NCI-H187 treated with DMSO at 0.1 percent for 48 hours (cell line): ENCODE data around the gene GRK4.
"Not testable (repeated sequence)": the region's sequence is repeated elsewhere in the genome, so short reads cannot be mapped to it uniquely, and the experiment has no call there.

ENCODE experiments used
- DNase-seq: peaks from one replicate; lab custom pipeline; 2025; lab: John Stamatoyannopoulos, UW

Gene GRK4

DNA sequence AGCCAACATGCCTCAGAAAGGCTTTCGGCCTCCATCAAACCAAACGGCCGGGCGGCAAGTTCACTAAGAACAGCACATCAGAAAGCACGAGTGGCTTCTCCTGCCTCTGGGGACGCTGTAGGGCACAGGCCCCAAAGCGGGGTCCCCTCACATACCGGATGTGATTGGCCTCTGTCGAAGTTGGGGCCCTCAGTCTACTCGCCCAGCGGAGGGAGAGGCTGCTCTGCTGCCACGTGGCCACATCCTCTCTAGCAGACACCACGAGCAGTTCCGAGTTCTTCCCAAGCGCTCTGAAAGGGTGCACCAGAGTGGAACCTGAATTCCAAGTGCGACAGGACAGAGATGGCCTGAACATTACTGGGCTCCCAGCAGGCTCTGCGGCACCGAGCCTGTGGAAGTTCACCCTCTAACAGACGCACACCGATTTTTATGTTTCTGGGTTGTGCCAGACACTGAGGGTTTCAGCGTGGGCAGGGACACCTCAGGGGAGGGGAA lies 21.3 kb upstream of the GRK4 start:
- DNase-seq: no peak

DNA sequence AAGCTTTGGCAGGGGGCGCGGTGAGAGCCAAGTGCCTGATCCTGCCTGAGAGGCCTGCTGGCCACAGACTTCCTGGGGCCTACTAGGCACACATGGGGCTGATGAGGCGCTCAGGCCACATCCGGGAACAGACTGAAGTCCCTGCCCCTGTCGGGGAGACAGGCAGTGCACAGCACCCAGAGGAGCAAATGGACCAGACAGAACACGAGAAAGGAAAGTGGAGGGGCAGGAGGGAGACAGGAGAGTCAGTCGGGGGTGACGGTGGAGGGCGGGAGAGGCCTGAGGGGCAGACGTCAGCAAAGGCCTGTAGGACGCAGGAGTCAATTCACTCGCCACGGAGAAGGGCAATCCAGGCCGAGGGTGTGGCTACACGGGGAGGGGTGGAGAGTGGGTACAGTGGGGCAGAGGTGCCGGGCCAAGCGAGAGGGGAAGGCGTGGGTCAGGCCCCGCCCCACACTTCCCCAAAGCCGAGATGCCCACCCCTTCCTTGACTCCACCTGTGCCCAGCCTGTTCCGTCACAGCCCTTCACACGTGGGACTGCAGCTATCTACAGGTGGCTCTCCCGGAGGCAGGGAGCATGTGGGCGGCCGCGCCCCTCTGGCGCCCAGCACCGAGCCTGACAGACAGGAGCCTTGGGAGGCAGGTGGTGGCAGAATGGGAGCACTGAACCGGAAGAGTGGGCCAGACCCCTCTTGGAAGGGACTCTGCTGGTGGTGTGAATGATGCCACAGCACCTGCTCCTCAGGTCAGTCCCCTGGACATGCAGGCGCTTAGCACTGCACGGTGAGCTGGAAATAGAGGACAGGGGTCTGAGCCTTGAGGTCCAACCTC lies 20.6 kb upstream of the GRK4 start:
- no peak for DNase-seq

DNA sequence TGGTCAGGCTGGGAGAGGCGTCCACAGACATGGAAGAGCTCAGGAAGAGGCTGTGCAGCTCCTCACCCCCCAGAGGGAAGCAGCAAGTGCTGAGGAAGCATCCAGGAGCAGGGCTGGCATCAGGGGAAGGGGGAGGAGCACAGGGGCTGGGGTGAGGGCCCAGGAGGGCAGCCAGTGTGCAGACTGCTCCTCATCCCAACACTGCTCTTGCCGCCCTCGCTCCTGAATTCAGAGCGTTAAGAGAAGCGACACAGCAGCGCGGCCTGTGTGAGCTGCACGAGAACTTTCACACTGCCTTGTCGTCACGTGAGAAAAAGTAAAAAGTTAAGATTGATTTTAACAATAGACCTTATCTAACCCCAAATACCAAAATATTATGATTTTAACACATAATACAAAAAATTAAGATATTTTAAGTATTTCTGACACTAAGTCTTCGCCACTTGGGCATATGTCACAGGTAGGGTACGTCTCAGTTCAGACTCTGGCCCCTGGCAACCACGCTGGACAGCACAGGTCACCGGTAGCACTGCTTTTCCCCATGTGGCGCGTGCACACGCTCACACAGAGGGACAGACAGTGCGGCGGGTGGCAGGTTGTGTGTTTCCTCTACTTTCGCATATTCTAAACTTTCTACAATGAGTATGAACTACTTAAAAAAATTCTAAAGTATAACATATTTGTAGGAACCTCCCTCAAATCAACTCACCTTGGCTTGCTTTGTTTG lies 19.8 kb upstream of the GRK4 start:
- no peak for DNase-seq

DNA sequence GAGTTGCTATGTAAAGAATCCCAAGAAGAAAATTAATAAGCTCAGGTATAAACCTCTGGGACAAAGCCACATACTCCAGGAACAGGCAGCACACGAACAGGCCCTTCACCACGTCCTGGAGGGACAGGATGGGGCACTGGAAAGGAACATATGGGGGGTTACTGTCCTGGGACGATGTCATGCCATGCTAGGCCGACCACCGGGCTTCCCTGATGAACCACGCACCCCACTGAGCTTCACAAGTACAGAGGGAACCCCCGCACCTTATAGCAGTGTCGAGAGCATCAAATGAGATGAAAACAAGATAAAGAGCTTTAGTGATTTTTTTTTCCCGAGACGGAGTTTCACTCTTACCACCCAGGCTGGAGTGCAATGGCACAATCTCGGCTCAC lies 19.3 kb upstream of the GRK4 start:
- no peak for DNase-seq

DNA sequence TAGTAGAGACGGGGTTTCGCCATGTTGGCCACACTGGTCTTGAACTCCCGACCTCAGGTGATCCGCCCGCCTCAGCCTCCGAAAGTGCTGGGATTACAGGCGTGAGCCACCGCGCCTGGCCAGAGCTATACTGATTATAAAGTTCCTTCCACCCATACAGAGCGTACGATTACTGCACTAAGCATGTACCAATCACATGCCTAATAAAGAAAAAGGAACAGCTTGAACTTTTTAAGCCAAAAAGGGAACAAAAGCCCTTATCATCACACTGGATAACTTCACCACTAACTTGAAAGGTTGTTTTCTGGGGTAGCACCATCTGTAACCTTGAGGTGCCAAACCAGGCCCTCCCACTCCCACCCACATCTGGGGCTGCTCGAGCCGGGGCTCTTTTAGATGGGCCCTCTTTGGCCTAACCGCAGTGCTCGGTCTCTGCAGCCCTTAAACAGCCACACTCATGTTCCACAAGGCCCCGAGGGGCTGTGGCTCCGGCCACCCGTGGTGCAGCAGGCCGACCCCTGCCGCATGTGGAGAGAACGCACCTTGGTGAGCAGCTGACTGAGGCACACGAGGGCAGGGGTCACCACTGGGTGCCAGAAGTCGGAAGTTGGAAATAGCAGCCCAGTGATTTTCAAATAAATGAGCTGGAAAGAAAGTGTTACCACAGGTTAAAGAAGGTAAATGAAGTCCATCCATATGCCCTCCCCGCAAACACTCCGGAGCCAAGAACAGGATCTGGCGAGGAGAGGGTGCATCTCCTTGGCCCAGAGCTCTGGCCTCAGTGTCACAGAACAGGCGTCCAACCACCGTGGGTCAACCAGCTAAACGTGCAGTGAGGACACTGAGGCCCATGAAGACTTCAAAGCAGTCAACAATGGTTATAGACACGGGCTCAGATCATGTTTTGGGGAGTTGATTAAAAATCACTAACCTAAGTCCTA lies 18.5 kb upstream of the GRK4 start:
- DNase-seq: no peak

DNA sequence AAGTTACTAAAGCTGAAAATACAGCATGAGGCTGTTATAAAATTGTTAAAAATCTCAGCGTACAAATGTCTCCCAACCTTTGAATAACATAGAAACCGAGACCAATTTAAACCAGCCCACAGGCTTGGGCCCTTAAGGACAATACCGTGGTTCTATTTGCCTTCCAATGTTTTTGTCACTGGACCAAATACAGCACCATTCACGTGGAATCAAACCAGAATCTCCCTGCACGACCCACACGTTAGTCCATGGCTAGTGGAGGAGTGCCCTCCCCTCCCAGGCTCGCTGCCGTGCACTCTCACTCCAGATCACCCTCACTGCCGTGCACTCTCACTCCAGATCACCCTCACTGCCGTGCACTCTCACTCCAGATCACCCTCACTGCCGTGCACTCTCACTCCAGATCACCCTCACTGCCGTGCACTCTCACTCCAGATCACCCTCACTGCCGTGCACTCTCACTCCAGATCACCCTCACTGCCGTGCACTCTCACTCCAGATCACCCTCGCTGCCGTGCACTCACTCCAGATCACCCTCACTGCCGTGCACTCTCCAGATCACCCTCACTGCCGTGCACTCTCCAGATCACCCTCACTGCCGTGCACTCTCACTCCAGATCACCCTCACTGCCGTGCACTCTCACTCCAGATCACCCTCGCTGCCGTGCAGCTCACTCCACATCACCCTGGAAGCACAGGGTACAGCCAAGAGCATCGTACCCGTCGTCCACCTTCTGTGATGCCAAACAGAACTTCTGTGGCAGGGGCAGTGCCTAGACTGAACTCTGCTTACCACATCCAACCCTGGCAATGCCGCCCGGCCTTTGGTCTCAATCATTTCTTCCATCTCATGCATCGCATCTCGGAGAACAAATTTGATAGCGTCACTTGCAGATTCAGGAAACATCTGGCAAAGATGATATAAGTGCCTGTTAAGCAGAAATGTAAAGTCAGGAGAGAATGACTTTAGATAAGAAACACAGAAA lies 17.5 kb upstream of the GRK4 start:
- not testable (repeated sequence) for DNase-seq

DNA sequence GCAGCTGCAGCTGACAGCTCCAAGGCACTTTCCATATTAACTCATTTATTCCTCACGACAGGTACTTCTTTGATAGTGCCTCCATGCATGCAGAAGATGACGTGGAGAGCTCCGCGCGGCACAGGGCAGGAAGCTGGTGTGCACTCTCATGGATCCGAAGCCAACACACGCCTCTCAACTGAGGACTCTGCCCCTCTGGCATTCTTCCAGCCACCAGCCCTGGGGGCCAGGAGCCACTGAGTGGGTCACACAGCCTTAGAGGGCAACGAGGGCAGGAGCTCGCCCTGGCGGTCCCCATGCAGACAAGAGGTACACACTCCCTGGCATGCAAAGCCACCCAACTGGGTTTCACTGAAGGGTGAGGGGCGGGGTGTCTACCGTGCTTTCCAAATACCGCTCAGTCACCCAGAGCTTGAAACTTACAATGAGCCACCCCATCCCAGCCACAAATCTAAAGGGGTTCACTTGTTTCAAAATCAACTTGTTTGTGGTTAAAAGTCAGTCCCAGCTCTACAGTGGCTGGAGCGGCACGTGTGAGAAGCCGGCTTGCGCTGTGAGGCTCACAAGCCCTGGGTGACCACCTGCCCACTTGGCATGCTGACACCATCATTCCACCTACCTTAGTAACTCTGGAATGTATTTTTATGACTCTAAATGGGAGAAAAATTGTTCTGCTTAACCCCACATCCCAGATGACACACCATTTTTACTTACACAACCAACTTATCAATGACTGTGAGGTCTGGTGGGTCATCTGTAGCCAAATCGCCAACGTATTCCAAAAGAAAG lies 16.4 kb upstream of the GRK4 start:
- no peak for DNase-seq

DNA sequence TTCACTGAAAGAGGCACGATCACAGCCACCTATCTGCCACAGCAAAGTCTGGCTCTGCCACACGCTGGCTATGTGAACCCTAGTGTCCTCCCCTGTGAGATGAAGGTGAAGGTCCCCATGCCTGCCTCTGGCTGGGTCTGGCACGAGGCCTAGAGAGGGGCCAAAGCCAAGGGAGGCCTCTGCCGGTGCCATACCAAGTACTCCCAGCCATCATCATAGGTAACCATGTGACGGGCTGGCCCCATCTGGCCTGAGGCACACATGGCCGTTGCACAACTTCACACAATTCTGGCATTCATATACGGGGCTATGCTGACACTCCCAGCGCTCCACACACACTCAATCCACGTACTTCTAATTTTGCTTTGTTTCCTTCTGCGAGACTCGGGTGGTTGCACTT lies 15.4 kb upstream of the GRK4 start:
- DNase-seq: no peak

DNA sequence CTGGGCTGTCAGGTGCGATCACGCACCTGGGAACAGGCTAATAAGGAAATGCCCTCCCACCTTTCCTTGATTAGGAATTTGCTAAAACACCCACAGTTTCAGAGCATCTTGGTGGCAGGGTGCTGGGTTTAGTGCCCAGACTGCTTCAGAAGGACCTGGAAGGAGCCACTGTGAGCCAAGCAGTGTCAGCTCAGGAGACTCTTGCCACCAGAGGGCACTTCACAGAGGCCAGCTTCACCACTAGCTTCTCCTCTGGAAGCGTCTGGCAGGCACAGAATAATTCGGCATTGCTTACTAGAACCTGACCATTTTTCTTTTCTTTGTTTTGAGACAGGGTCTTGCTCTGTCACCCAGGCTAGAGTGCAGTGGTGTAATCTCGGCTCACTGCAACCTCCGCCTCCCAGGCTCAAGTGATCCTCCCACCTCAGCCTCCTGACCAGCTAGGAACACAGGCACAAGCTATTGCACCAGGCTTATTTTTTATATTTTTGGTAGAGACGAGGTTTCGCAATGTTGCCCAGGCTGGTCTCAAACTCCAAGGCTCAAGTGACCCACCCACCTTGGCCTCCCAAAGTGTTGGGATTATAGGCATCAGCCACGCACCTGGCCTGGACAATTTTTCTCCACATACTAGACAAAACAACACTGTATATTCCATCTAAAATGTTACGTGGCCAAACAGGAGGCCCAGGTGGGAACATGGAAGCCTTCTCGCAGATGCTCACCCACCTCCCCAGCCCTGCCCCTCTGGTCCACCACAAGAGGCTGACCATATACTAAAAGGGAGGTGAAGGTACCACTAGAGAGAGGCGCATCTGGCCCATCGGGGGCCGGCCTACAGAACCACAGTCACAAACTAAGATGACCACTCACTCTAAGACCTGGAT lies 14.2 kb upstream of the GRK4 start:
- DNase-seq: no peak

DNA sequence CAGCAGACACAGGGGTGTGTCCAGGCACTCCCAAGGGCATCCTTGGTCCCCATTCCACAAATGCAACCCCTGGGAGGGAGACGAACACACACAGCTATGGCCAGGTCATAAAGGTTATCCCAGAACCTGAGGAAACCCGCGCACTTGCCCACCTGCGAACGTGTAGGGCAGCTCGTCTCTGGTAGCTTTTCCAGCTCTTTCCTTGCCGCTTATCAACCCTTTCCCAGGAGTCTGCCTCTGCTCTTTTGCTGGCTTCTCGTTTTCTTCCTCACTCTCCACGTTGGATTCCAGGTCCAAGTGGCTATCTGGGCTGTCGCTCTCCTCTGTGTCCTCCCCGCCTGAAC lies 13.6 kb upstream of the GRK4 start:
- DNase-seq: no peak

DNA sequence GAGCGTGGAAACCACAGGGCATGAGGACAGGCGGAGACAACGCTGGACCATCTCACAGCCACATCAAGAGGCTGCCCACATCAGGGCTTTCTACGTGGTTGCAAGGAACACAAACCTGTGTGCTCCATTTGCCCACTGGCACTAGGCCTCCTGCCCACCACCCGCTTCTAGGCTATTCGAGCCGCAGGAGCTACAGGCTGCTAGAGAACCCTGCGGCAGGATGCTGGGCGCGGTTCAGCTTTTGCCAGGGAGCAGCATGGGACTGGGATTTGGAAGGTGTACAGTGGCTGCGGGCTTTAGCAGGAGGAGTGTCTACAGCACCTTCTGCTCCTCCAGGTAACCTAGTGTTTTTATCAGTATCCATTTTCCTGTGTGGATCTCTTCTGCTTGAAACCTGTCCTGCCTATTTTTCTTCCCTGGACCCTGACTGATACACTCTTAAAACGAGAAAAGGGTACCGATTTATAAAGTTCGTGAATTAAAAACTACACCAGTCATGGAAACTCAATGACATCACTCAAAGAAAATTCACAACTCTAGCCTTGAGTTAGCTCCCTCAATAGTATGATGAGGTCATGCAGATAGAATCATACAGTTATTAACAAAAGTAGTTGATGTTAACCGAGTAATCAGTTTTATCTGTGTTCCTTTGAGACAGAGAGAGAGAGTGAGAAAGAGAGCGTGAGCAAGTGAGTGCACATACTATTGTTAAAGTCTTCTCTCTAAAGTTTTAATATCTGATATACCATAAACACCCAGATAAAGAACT lies 13.0 kb upstream of the GRK4 start:
- DNase-seq: no peak

DNA sequence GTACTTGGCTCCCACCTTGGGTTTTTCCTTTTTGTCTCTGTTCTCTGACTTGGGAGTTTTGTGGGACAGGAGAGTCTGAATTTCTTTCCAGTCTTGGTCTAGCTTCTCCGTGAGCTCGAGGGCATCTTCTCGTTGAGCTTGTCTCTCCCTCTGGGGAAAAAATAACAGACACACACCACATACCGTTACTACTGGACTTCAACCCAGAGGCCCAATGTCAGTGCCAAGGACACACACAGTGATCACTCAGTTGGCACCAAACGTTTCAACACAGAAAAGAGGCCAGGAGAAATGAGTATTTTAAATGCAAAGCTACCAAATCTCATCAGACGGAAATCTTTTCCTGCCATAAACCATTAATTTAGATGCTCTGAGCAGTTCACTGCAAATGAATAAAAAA lies 9.9 kb upstream of the GRK4 start:
- DNase-seq: no peak

DNA sequence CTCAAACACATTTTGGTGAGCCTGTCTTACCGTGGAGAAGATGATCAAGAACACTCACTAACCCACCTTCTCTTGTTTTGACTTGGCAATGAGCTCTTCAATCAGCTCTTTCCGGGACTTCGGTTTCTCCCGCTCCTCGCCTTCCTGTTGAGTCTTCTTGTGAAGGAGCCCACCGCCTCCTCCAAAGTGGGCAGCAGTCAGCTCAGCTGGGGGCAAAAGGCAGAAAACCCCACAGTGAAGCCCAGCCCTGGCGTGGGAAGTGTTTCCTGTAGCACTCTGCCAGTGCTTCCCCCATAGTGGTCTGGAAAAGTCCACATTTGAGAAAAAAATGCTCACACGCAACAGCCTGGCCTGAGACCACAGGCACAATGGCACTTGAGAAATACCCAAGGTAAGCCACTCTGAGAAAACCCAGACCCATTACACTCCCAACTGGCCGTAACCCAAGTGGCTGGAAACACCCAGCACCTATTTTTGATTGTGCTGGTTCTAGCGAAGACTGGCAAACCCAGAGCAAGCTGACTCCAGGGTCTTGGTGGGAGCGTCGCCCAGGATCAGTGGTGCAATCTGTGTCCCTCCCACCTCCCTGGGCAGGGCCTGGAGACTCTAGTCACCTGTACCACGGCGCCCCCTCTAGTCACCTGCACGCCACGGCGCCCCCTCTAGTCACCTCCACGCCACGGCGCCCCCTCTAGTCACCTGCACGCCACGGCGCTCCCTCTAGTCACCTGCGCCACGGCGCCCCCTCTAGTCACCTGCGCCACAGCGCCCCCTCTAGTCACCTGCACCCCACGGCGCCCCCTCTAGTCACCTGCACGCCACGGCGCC lies 8.8 kb upstream of the GRK4 start:
- no peak for DNase-seq

DNA sequence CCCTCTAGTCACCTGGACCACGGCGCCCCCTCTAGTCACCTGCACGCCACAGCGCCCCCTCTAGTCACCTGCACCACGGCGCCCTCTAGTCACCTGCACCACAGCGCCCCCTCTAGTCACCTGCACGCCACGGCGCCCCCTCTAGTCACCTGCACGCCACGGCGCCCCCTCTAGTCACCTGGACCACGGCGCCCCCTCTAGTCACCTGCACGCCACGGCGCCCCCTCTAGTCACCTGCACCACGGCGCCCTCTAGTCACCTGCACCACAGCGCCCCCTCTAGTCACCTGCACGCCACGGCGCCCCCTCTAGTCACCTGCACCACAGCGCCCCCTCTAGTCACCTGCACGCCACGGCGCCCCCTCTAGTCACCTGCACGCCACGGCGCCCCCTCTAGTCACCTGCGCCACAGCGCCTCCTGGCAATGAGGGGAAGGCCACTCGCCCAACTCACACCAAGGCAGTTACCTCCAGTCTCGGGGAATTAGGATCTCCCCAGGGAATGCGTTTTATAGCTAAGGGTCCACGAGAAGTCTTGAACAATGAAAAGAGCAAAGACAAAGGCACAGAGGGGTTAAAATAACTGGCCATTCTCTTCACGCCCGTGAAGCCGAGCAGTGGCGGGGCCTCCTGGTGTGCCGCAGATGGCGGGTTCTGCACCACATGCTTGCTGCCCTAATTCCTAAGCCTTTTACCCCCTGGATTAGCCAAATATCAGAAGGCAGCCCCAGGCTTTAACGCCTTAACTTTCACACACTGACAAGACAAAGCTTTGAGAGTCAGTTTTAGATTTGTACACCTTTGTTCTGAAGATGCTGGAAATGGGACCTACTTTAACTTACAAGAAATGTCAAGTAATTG lies 8.0 kb upstream of the GRK4 start:
- not testable (repeated sequence) for DNase-seq

DNA sequence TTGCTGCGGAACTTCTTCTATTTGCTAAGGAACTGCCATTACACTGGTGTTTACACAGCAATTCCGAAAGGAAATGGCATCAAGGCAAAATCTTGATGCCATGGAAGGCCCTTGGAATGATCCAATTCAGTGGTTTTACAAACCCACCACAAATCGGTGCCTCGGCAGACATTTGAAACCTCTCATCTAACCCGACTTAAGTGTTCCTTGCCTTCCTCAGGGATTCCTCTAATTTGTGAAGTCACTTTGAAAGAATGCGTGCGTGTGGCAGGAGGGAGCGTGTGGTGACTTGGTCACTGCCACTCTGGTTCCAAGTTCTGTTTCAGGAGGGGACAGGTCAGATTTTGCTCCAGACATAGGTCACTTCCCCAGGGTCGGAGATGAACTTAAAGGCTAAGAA lies 4.9 kb upstream of the GRK4 start:
- no peak for DNase-seq

DNA sequence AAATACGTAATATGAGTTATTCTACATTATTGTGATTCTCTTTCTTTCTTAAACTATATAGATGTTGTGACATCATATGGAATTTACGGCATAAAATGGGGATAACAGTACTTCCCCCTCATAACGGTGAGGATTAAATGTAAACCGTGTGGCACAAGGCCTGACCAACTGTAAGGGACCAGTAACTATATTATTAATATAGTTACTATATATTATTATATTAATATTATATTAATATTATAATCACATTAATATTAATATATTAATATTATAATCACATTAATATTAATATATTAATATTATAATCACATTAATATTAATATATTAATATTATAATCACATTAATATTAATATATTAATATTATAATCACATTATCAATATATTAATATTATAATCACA lies 2.9 kb upstream of the GRK4 start:
- not testable (repeated sequence) for DNase-seq

DNA sequence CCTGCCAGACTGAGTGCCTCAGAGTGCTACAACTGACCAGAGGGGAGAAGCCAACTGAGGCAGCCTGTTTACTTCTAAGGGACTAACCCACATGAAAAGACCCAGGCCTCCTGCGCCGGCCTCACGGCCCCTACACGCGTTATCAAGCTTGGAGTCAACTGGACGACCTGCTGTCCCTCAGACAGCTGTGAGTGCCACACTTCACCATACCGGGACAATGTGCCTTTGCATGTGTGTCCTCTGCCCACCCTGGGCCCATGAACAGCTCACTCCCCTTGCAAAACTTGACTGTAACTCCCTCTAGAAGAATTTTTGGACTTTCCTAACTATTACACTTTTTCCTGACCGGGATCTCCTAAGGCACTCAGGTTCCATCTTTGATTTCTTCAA lies 2.0 kb upstream of the GRK4 start:
- DNase-seq: no peak
